ENCODE data around the gene TDRD15. TPM values are rescaled to one million over a fixed set of nuclear protein-coding genes. Genes with fewer than 3 reads are reported as not detected.

The TDRD15 gene
- total RNA-seq, 1 donor from 2014 or later: not detected

GRCh38 chr2:21131861-21132260 lies 8.1 kb downstream of the TDRD15 start:
- Mint-ChIP-seq H3K27me3 (ENCODE audit: insufficient read depth, low read depth) (no peaks in the 10 kb centered on the region), H3K27ac (no peak overlapping the region), H3K9me3 (no peaks in the 10 kb centered on the region), H3K36me3 (no peaks in the 10 kb centered on the region), H3K4me3 (no peak overlapping the region), H3K4me1 (no peaks in the 10 kb centered on the region)
- H3K4me3 ChIP-seq: no peak overlapping the region
- no peak for TF ChIP-seq EZH2 (IDR thresholded peaks at IDR 0.05)
- TF ChIP-seq, protein P1, sequence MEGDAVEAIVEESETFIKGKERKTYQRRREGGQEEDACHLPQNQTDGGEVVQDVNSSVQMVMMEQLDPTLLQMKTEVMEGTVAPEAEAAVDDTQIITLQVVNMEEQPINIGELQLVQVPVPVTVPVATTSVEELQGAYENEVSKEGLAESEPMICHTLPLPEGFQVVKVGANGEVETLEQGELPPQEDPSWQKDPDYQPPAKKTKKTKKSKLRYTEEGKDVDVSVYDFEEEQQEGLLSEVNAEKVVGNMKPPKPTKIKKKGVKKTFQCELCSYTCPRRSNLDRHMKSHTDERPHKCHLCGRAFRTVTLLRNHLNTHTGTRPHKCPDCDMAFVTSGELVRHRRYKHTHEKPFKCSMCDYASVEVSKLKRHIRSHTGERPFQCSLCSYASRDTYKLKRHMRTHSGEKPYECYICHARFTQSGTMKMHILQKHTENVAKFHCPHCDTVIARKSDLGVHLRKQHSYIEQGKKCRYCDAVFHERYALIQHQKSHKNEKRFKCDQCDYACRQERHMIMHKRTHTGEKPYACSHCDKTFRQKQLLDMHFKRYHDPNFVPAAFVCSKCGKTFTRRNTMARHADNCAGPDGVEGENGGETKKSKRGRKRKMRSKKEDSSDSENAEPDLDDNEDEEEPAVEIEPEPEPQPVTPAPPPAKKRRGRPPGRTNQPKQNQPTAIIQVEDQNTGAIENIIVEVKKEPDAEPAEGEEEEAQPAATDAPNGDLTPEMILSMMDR (IDR thresholded peaks at IDR 0.05): no peak
- TF ChIP-seq EZH2phosphoT487 (IDR thresholded peaks at IDR 0.05): no peak
- H3K27me3 ChIP-seq: no peaks in the 10 kb centered on the region
- no peak overlapping the region for H3K27ac ChIP-seq
- H4K20me1 ChIP-seq (ENCODE audit: low read depth): no peaks in the 10 kb centered on the region
- H3K9me3 ChIP-seq (ENCODE audit: low read depth): no peaks in the 10 kb centered on the region
- DNase-seq (ENCODE audit: low spot score): no peak
- H3K79me2 ChIP-seq (ENCODE audit: low read depth): no peaks in the 10 kb centered on the region
- H3F3A ChIP-seq (ENCODE audit: low read depth): no peaks in the 10 kb centered on the region
- H3K4me1 ChIP-seq: no peaks in the 10 kb centered on the region
- H3K9ac ChIP-seq: no peak overlapping the region
- H3K4me2 ChIP-seq: no peak overlapping the region
- H2AFZ ChIP-seq (replicated peaks): no peak overlapping the region
- no peaks in the 10 kb centered on the region for H3K36me3 ChIP-seq

DNA sequence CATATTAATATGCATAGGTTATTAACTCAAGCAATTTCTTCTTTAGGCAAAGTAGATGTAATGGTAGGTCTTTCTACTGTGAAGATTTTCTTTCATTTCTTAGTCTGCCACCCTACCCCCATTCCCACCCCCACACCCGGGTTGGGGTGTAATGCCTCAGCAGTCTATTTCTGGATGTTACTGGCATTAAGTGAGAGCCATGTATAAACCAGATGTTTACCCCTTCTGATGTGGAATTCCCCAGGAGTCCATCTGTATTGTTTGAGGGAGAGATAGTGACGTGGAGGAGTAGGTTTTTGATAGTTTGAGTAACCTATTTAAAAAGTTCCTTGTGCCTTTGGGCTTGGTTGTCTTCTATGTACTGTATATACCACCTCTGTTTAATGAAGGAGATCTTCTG lies 11.8 kb downstream of the TDRD15 start:
- Mint-ChIP-seq H3K27me3 (ENCODE audit: insufficient read depth, low read depth) (no peaks in the 10 kb centered on the region), H3K27ac (no peak overlapping the region), H3K36me3 (no peaks in the 10 kb centered on the region), H3K4me3 (no peak overlapping the region), H3K9me3 (no peaks in the 10 kb centered on the region), H3K4me1 (no peaks in the 10 kb centered on the region)
- TF ChIP-seq, protein P1 (IDR thresholded peaks at IDR 0.05): no peak
- TF ChIP-seq EZH2phosphoT487 (IDR thresholded peaks at IDR 0.05): no peak
- TF ChIP-seq EZH2 (IDR thresholded peaks at IDR 0.05): no peak
- no peaks in the 10 kb centered on the region for H3K79me2 ChIP-seq (ENCODE audit: low read depth)
- H3K27ac ChIP-seq: no peak overlapping the region
- H3K4me2 ChIP-seq: no peak overlapping the region
- no peaks in the 10 kb centered on the region for H3K9me3 ChIP-seq (ENCODE audit: low read depth)
- H3F3A ChIP-seq (ENCODE audit: low read depth): no peaks in the 10 kb centered on the region
- no peaks in the 10 kb centered on the region for H3K4me1 ChIP-seq
- no peak overlapping the region for H3K4me3 ChIP-seq
- DNase-seq (ENCODE audit: low spot score): no peak
- H3K27me3 ChIP-seq: no peaks in the 10 kb centered on the region
- no peak overlapping the region for H3K9ac ChIP-seq
- H4K20me1 ChIP-seq (ENCODE audit: low read depth): no peaks in the 10 kb centered on the region
- H3K36me3 ChIP-seq: no peaks in the 10 kb centered on the region
- H2AFZ ChIP-seq (replicated peaks): no peak overlapping the region

- DNase-seq (ENCODE audit: low spot score): no peak
- no peaks in the 10 kb centered on the region for H3K4me1 ChIP-seq
- H3K4me3 ChIP-seq: no peak overlapping the region
- H3K9me3 ChIP-seq (ENCODE audit: low read depth): no peaks in the 10 kb centered on the region
- no peaks in the 10 kb centered on the region for H3F3A ChIP-seq (ENCODE audit: low read depth)
- H3K27ac ChIP-seq: no peak overlapping the region
- no peaks in the 10 kb centered on the region for H3K79me2 ChIP-seq (ENCODE audit: low read depth)
- Mint-ChIP-seq H3K4me3 (no peak overlapping the region), H3K36me3 (no peaks in the 10 kb centered on the region), H3K4me1 (no peaks in the 10 kb centered on the region), H3K9me3 (no peaks in the 10 kb centered on the region), H3K27me3 (ENCODE audit: insufficient read depth, low read depth) (no peaks in the 10 kb centered on the region), H3K27ac (no peak overlapping the region)
- no peak overlapping the region for H3K4me2 ChIP-seq
- TF ChIP-seq EZH2phosphoT487 (IDR thresholded peaks at IDR 0.05) (no peak), EZH2 (IDR thresholded peaks at IDR 0.05) (no peak)
- TF ChIP-seq, protein P1 (IDR thresholded peaks at IDR 0.05): no peak
- no peaks in the 10 kb centered on the region for H4K20me1 ChIP-seq (ENCODE audit: low read depth)
- H3K27me3 ChIP-seq: peaks cover 17% of the 10 kb centered on the region
- no peaks in the 10 kb centered on the region for H3K36me3 ChIP-seq
- no peak overlapping the region for H3K9ac ChIP-seq
- H2AFZ ChIP-seq (replicated peaks): no peak overlapping the region
Measured at GRCh38 chr2:21142149-21142548, 18.4 kb downstream of the TDRD15 start.
